Measurements from ENCODE around the gene PTPRU.

PTPRU gene

GRCh38 chr1:29284961-29285560 lies 48.7 kb downstream of the PTPRU start:
- no peaks in the 10 kb centered on the region for H3K9me2 ChIP-seq (replicated peaks; ENCODE audit: low read depth, low read length)
- H3K4me1 ChIP-seq (ENCODE audit: insufficient read depth, low read length, poor library complexity, severe bottlenecking) = no peaks in the 10 kb centered on the region
- no peaks in the 10 kb centered on the region for H4K20me1 ChIP-seq (ENCODE audit: insufficient read depth, low read length, poor library complexity, severe bottlenecking)
- no peak overlapping the region for H3K4me3 ChIP-seq (ENCODE audit: low read length, poor library complexity, severe bottlenecking)
- H3K4me2 ChIP-seq (ENCODE audit: low read depth, low read length, poor library complexity, severe bottlenecking) = no peak overlapping the region
- no peaks in the 10 kb centered on the region for H3K27me3 ChIP-seq (ENCODE audit: insufficient read depth, low read length, poor library complexity, severe bottlenecking)
- H3K9me3 ChIP-seq (ENCODE audit: insufficient read depth, low read depth, low read length) = no peaks in the 10 kb centered on the region
- H2AFZ ChIP-seq (ENCODE audit: low read length) = no peak overlapping the region
- H3K79me2 ChIP-seq (ENCODE audit: insufficient read depth, low read length) = no peaks in the 10 kb centered on the region
- TF ChIP-seq EZH2phosphoT487 (IDR thresholded peaks at IDR 0.05; ENCODE audit: borderline replicate concordance) = no peak
- H3K9ac ChIP-seq (ENCODE audit: low read depth, low read length, poor library complexity, severe bottlenecking) = no peak overlapping the region
- no peaks in the 10 kb centered on the region for H3K36me3 ChIP-seq (ENCODE audit: insufficient read depth, low read length)
- H3F3A ChIP-seq (ENCODE audit: low read depth) = no peaks in the 10 kb centered on the region

GRCh38 chr1:29285771-29286170 lies 49.4 kb downstream of the PTPRU start:
- no peaks in the 10 kb centered on the region for H3K9me2 ChIP-seq (replicated peaks; ENCODE audit: low read depth, low read length)
- no peaks in the 10 kb centered on the region for H4K20me1 ChIP-seq (ENCODE audit: insufficient read depth, low read length, poor library complexity, severe bottlenecking)
- H3K79me2 ChIP-seq (ENCODE audit: insufficient read depth, low read length) = no peaks in the 10 kb centered on the region
- no peaks in the 10 kb centered on the region for H3K27me3 ChIP-seq (ENCODE audit: insufficient read depth, low read length, poor library complexity, severe bottlenecking)
- no peaks in the 10 kb centered on the region for H3K4me1 ChIP-seq (ENCODE audit: insufficient read depth, low read length, poor library complexity, severe bottlenecking)
- no peaks in the 10 kb centered on the region for H3K9me3 ChIP-seq (ENCODE audit: insufficient read depth, low read depth, low read length)
- H3K4me3 ChIP-seq (ENCODE audit: low read length, poor library complexity, severe bottlenecking) = no peak overlapping the region
- H3F3A ChIP-seq (ENCODE audit: low read depth) = no peaks in the 10 kb centered on the region
- no peaks in the 10 kb centered on the region for H3K36me3 ChIP-seq (ENCODE audit: insufficient read depth, low read length)
- no peak overlapping the region for H2AFZ ChIP-seq (ENCODE audit: low read length)
- no peak overlapping the region for H3K9ac ChIP-seq (ENCODE audit: low read depth, low read length, poor library complexity, severe bottlenecking)
- H3K4me2 ChIP-seq (ENCODE audit: low read depth, low read length, poor library complexity, severe bottlenecking) = no peak overlapping the region
- no peak for TF ChIP-seq EZH2phosphoT487 (IDR thresholded peaks at IDR 0.05; ENCODE audit: borderline replicate concordance)
- no peak for TF ChIP-seq CTCF (conservative IDR thresholded peaks at IDR 0.05; ENCODE audit: low read length)

GRCh38 chr1:29286194-29286767 lies 50.0 kb downstream of the PTPRU start:
- H3F3A ChIP-seq (ENCODE audit: low read depth) = no peaks in the 10 kb centered on the region
- H3K79me2 ChIP-seq (ENCODE audit: insufficient read depth, low read length) = no peaks in the 10 kb centered on the region
- no peaks in the 10 kb centered on the region for H3K9me2 ChIP-seq (replicated peaks; ENCODE audit: low read depth, low read length)
- H4K20me1 ChIP-seq (ENCODE audit: insufficient read depth, low read length, poor library complexity, severe bottlenecking) = no peaks in the 10 kb centered on the region
- H3K36me3 ChIP-seq (ENCODE audit: insufficient read depth, low read length) = no peaks in the 10 kb centered on the region
- no peaks in the 10 kb centered on the region for H3K27me3 ChIP-seq (ENCODE audit: insufficient read depth, low read length, poor library complexity, severe bottlenecking)
- TF ChIP-seq CTCF (conservative IDR thresholded peaks at IDR 0.05; ENCODE audit: low read length) = no peak
- no peak for TF ChIP-seq EZH2phosphoT487 (IDR thresholded peaks at IDR 0.05; ENCODE audit: borderline replicate concordance)
- H3K4me1 ChIP-seq (ENCODE audit: insufficient read depth, low read length, poor library complexity, severe bottlenecking) = no peaks in the 10 kb centered on the region
- H2AFZ ChIP-seq (ENCODE audit: low read length) = no peak overlapping the region; the same call in 1 of the 2 replicates
- H3K4me2 ChIP-seq (ENCODE audit: low read depth, low read length, poor library complexity, severe bottlenecking) = no peak overlapping the region
- H3K4me3 ChIP-seq (ENCODE audit: low read length, poor library complexity, severe bottlenecking) = no peak overlapping the region
- no peak overlapping the region for H3K9ac ChIP-seq (ENCODE audit: low read depth, low read length, poor library complexity, severe bottlenecking)
- H3K9me3 ChIP-seq (ENCODE audit: insufficient read depth, low read depth, low read length) = no peaks in the 10 kb centered on the region

- no peaks in the 10 kb centered on the region for H3K79me2 ChIP-seq (ENCODE audit: insufficient read depth, low read length)
- no peaks in the 10 kb centered on the region for H3F3A ChIP-seq (ENCODE audit: low read depth)
- H3K4me3 ChIP-seq (ENCODE audit: low read length, poor library complexity, severe bottlenecking) = no peak overlapping the region
- H3K9me2 ChIP-seq (replicated peaks; ENCODE audit: low read depth, low read length) = no peaks in the 10 kb centered on the region
- H3K27me3 ChIP-seq (ENCODE audit: insufficient read depth, low read length, poor library complexity, severe bottlenecking) = no peaks in the 10 kb centered on the region
- H3K36me3 ChIP-seq (ENCODE audit: insufficient read depth, low read length) = no peaks in the 10 kb centered on the region
- H3K4me1 ChIP-seq (ENCODE audit: insufficient read depth, low read length, poor library complexity, severe bottlenecking) = no peaks in the 10 kb centered on the region
- no peak overlapping the region for H3K4me2 ChIP-seq (ENCODE audit: low read depth, low read length, poor library complexity, severe bottlenecking)
- H3K9me3 ChIP-seq (ENCODE audit: insufficient read depth, low read depth, low read length) = no peaks in the 10 kb centered on the region
- TF ChIP-seq CTCF (conservative IDR thresholded peaks at IDR 0.05; ENCODE audit: low read length) (no peak), EZH2phosphoT487 (IDR thresholded peaks at IDR 0.05; ENCODE audit: borderline replicate concordance) (no peak)
- H4K20me1 ChIP-seq (ENCODE audit: insufficient read depth, low read length, poor library complexity, severe bottlenecking) = no peaks in the 10 kb centered on the region
- H2AFZ ChIP-seq (ENCODE audit: low read length) = no peak overlapping the region
- no peak overlapping the region for H3K9ac ChIP-seq (ENCODE audit: low read depth, low read length, poor library complexity, severe bottlenecking)
Measured at GRCh38 chr1:29289493-29289892, 53.2 kb downstream of the PTPRU start.

Data from Loucy (cell line).